K562 (cell line): ENCODE results near the gene CA7. TPM values are rescaled to one million over a fixed set of nuclear protein-coding genes. Genes with fewer than 3 reads are reported as not detected.

ENCODE experiments used
- ATAC-seq: fragments of 200-7000 bp; cut with Tn5 transposase; 3 replicates; pipeline ENCODE4 v1.9.1; 2020; ENCODE audit warnings: moderate library complexity
- BruUV-seq: library from RNA; stranded (reverse); fragments of 400-500 nt; replicated peaks from 2 replicates; lab custom pipeline; 2021; lab: Mats Ljungman, UMichigan
- CTCF ChIA-PET: fragments of 300-600 bp; formaldehyde crosslinking; extraction: SDS; loops from one replicate; lab custom pipeline; 2021; ENCODE audit warnings: low intra/inter-chr PET ratio; lab: Yijun Ruan, JAX
- POLR2A ChIA-PET: fragments of 300-600, 350-650 bp; sonication (Branson Sonifier 250); formaldehyde crosslinking; extraction: SDS; loops from one replicate; lab custom pipeline; 2021; ENCODE audit warnings: antibody characterized with exemption, inconsistent platforms; lab: Yijun Ruan, JAX
- DNase-seq, 4 experiments: peaks; one replicate each; pipeline versions ENCODE4 v3.0.0 to v3.0.0-alpha.2; 2011 to 2018; ENCODE audit warnings: low spot score in 3 of 4, mixed read lengths in 3 of 4; ENCODE audit errors: extremely low read depth in 1 of 4
- FAIRE-seq: peaks from 2 replicates; lab custom pipeline; 2011; peaks lifted over from hg19 to GRCh38; lab: Jason Lieb, UNC
- H2AFZ ChIP-seq: 2 replicates; pipeline ENCODE4 v1.6.0; 2011; ENCODE audit warnings: low read depth, low read length, control low read depth, inconsistent platforms
- H3K27ac ChIP-seq: fragments of 200-600 bp; 3 replicates; pipeline ENCODE4 v1.8.0; 2011; ENCODE audit warnings: low read depth, mild to moderate bottlenecking, control low read depth, inconsistent platforms, low read length, moderate library complexity, mixed read lengths; ENCODE audit errors: extremely low read depth
- H3K27me3 ChIP-seq, 2 experiments: fragments of 300-600 bp in 1 of 2; 2 replicates in 1 of 2; 3 replicates in 1 of 2; pipeline versions ENCODE4 v1.6.0 to v1.8.0; 2011; ENCODE audit warnings: inconsistent platforms in 2 of 2, low read length in 2 of 2, mild to moderate bottlenecking in 1 of 2, mixed read lengths in 1 of 2, moderate library complexity in 1 of 2; ENCODE audit not compliant: control insufficient read depth in 2 of 2, insufficient read depth in 2 of 2
- H3K36me3 ChIP-seq: fragments of 300-600 bp; 3 replicates; pipeline ENCODE4 v1.8.0; 2011; ENCODE audit warnings: mild to moderate bottlenecking, low read length, inconsistent platforms; ENCODE audit not compliant: control insufficient read depth, insufficient read depth
- H3K4me1 ChIP-seq, 2 experiments: fragments of 200-600 bp in 1 of 2; replicated peaks in 1 of 2; 2 replicates in 1 of 2; 3 replicates in 1 of 2; pipeline versions ENCODE4 v1.5.1 to v1.8.0; 2011; ENCODE audit warnings: inconsistent platforms in 2 of 2, low read length in 2 of 2, mild to moderate bottlenecking in 1 of 2, mixed read lengths in 1 of 2, moderate library complexity in 1 of 2; ENCODE audit not compliant: control insufficient read depth in 2 of 2, insufficient read depth in 2 of 2
- H3K4me2 ChIP-seq: 2 replicates; pipeline ENCODE4 v1.6.1; 2011; ENCODE audit warnings: low read length, control low read depth, inconsistent platforms, mixed read lengths; ENCODE audit not compliant: insufficient read depth
- H3K4me3 ChIP-seq: fragments of 200-600 bp; sonication (generic), shearing (Covaris generic); 2 replicates; pipeline ENCODE4 v1.5.1; 2016; ENCODE audit warnings: control low read depth, inconsistent platforms
- H3K79me2 ChIP-seq: fragments of 200-600 bp; 3 replicates; pipeline ENCODE4 v1.8.0; 2011; ENCODE audit warnings: low read length, inconsistent platforms; ENCODE audit not compliant: control insufficient read depth, insufficient read depth
- H3K9ac ChIP-seq, 2 experiments: 2 replicates each; pipeline versions ENCODE4 v1.6.0 to v1.6.1; 2011; ENCODE audit warnings: low read depth in 2 of 2, low read length in 2 of 2, control low read depth in 1 of 2, inconsistent platforms in 1 of 2, mild to moderate bottlenecking in 1 of 2, mixed read lengths in 1 of 2; ENCODE audit not compliant: insufficient read depth in 1 of 2
- H3K9me1 ChIP-seq: one replicate; pipeline ENCODE4 v1.6.0; 2011; ENCODE audit warnings: inconsistent platforms, mild to moderate bottlenecking, low read length, moderate library complexity; ENCODE audit not compliant: control insufficient read depth, insufficient read depth
- H3K9me3 ChIP-seq: replicated peaks from 2 replicates; pipeline ENCODE4 v1.5.1; 2011; ENCODE audit warnings: low read depth, low read length, inconsistent platforms; ENCODE audit not compliant: control insufficient read depth, insufficient read depth
- H4K20me1 ChIP-seq: replicated peaks from 2 replicates; pipeline ENCODE4 v1.6.1; 2011; ENCODE audit warnings: low read length, inconsistent platforms, mixed read lengths; ENCODE audit not compliant: control insufficient read depth, insufficient read depth
- PCBP2 ChIP-seq: fragments of 200-400 bp; formaldehyde crosslinking; IDR thresholded peaks from 2 replicates; pipeline ENCODE4 v1.6.1; 2018; ENCODE audit warnings: low read length, low read depth, mild to moderate bottlenecking, moderate library complexity; ENCODE audit not compliant: poor library complexity, severe bottlenecking
- SUPT5H ChIP-seq: fragments of 450-650 bp; IDR thresholded peaks from 2 replicates; pipeline ENCODE4 v1.6.1; 2016
- VEZF1 ChIP-seq: fragments of 200-800 bp; sonication (Bioruptor generic); IDR thresholded peaks from 2 replicates; pipeline ENCODE4 v1.6.1; 2017; ENCODE audit warnings: missing genetic modification characterization, missing compliant biosample characterization
- ZNF121 ChIP-seq: sonication (generic); formaldehyde crosslinking; conservative IDR thresholded peaks from 2 replicates; pipeline ENCODE4 v1.8.0; 2022; ENCODE audit warnings: missing genetic modification reagents
- ZNF263 ChIP-seq: sonication (generic); formaldehyde crosslinking; IDR thresholded peaks from 2 replicates; pipeline ENCODE4 v1.8.0; 2022; ENCODE audit warnings: mild to moderate bottlenecking, missing genetic modification reagents, borderline replicate concordance
- ZNF316 ChIP-seq: fragments of 450-650 bp; IDR thresholded peaks from 2 replicates; pipeline ENCODE4 v1.6.1; 2016
- ZNF511 ChIP-seq: sonication (generic); formaldehyde crosslinking; IDR thresholded peaks from 2 replicates; pipeline ENCODE4 v1.8.0; 2022; ENCODE audit warnings: mild to moderate bottlenecking, missing genetic modification reagents
- ZNF518B ChIP-seq: fragments of 250-450 bp; sonication (Bioruptor Pico); IDR thresholded peaks from 2 replicates; pipeline ENCODE4 v1.5.0; 2021; ENCODE audit warnings: mild to moderate bottlenecking, moderate library complexity
- ZNF551 ChIP-seq: fragments of 250-450 bp; sonication (Bioruptor Pico); IDR thresholded peaks from 2 replicates; pipeline ENCODE4 v1.5.0; 2021; ENCODE audit warnings: mild to moderate bottlenecking, moderate library complexity
- in situ Hi-C: fragments of 300-500 bp; cut with MboI; formaldehyde crosslinking; loops from 4 replicates; pipeline ENCODE4 v1.15.0; 2018; ENCODE audit warnings: inconsistent platforms, mixed read lengths
- intact Hi-C: fragments of 100-400 bp; cut with micrococcal nuclease; formaldehyde crosslinking; loops from 2 replicates; pipeline ENCODE4 v1.14.2; 2022
- polyA plus RNA-seq, 8 experiments: library from polyadenylated mRNA; depleted of rRNA in 4 of 8; stranded (reverse) in 5 of 8; unstranded in 3 of 8; fragments of >200 nt; fragmentation: Nextera tagmentation in 2 of 8; fragmentation: Illumina TruSeq in 1 of 8; extraction: Ambion mirVana in 2 of 8; extraction: Trizol in 1 of 8; gene quantifications; 2 replicates each; pipeline versions ENCODE4 v1.2.1 to v1.2.3, GENCODE V29; 2011 to 2014; ENCODE audit warnings: inconsistent platforms in 1 of 8, missing spikeins in 1 of 8
- total RNA-seq, 7 experiments: library from RNA; depleted of rRNA in 6 of 7; stranded (reverse); fragments of >200 nt in 6 of 7; fragmentation: Illumina TruSeq in 2 of 7; extraction: Trizol in 2 of 7; gene quantifications; 2 replicates each; pipeline versions ENCODE4 v1.2.1 to v1.2.3, GENCODE V29; 2011 to 2021; ENCODE audit warnings: low replicate concordance in 1 of 7

CA7 gene
- total and polyA plus RNA-seq, 9 of the 15 experiments (the other 6 are each of a cell fraction or from before 2014, with no cell fraction given), result 0.03 to 0.07 (median 0.05) TPM; not detected in 5

GRCh38 chr16:66872943-66873684 lies 28.9 kb downstream of the CA7 start (continued):
- TF ChIP-seq SUPT5H (peak; percentile 40; the same call in 1 of the 2 replicates), ZNF316 (no peak)

- TF ChIP-seq ZNF518B (CRISPR knock-in tag) (no peak), VEZF1 (CRISPR knock-in tag) (peak; percentile 31), ZNF551 (no peak), PCBP2 (peak; percentile 71), ZNF121 (CRISPR knock-in tag) (no peak), ZNF263 (peak; percentile 95), ZNF511 (CRISPR knock-in tag) (no peak)
- Histone ChIP-seq H3K4me1 (peaks cover 10 to 17% of the 10 kb centered on the region in 2 experiments; a peak in 4 of 5 replicates), H3K79me2 (no peaks in the 10 kb centered on the region), H3K36me3 (no peaks in the 10 kb centered on the region), H3K4me3 (no peak overlapping the region), H2AFZ (peak overlapping the region; percentile 92), H3K9ac (0 out of 4 replicates have a peak overlapping the region, but pooled peaks of 1 of the 2 experiments have one; percentile 66), H3K9me3 (no peaks in the 10 kb centered on the region), H3K27ac (peak overlapping the region; percentile 68; the same call in 2 of the 3 replicates), H4K20me1 (no peaks in the 10 kb centered on the region), H3K4me2 (peak overlapping the region; percentile 84; the same call in 1 of the 2 replicates), H3K9me1 (no peaks in the 10 kb centered on the region), H3K27me3 (no peaks in the 10 kb centered on the region)
- in situ Hi-C loops (no loop called here), intact Hi-C loops (loop anchor here (2.0 kb wide), 1 partner anchor 213 kb away; no protein-coding TSS in a partner anchor)
- ChIA-PET CTCF (interaction anchor here (0.7 kb wide), 1 partner anchor 280 kb away, joined by 3 read pairs; no protein-coding TSS in a partner anchor), POLR2A (interaction anchor here (0.5 to 1.2 kb wide), 3 partner anchors 26 to 228 kb away, joined by 3 read pairs; no protein-coding TSS in a partner anchor)
- ATAC-seq (no peak), DNase-seq (no peak), FAIRE-seq (no peak)
- BruUV-seq, result no TSS peak
Measured at GRCh38 chr16:66873685-66874055, 29.5 kb downstream of the CA7 start.
